OCI-LY7 (cell line): ENCODE measurements around the gene SCG5.

Experiments used
- EZH2phosphoT487 ChIP-seq: fragments of 200-600 bp; sonication (generic); IDR thresholded peaks from 2 replicates; pipeline ENCODE4 v1.6.1; 2018; ENCODE audit warnings: low read depth, borderline replicate concordance, mild to moderate bottlenecking, mixed run types, antibody characterized with exemption, low read length, moderate library complexity, mixed read lengths
- TF ChIP-seq, protein P1 (sequence below): fragments of 200-600 bp; sonication (generic); conservative IDR thresholded peaks from 2 replicates; pipeline ENCODE4 v1.5.1; 2014; ENCODE audit warnings: mild to moderate bottlenecking, antibody characterized with exemption, low read length, moderate library complexity, mixed read lengths

DNA sequence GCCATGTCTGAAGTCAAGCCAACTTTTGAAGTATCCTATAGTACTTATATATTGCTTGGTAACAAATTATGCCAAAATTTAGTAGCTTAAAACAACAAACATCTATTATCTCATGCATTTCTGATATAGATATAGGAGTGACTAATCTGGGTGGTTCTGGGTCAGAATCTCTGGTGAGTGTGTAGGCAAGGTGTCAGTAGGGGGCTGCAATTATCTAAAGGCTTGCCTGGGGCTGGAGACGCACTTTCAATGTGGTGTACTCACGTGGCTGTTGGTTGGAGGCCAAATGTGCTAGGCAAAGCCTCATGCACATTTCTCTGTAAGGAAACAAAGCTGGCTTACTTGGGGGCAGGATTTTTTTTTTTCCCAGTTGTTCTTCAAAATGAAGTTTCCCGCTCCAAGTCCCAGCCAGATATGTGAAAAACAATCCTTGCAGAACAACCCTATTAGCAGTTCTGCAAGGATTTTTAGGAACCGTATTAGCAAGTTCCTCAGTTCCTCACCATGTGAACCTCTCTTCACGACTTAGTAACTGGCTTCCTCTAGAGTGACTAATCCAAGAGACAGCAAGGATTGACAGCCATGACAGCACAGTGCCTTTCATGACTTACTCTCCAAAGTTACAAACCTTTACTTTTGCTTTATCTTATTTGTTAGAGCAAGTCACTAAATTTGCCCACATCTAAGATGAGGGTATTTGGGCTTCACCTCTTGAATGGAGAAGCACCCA is 102.1 kb downstream of the SCG5 start:
- TF ChIP-seq, protein P1, sequence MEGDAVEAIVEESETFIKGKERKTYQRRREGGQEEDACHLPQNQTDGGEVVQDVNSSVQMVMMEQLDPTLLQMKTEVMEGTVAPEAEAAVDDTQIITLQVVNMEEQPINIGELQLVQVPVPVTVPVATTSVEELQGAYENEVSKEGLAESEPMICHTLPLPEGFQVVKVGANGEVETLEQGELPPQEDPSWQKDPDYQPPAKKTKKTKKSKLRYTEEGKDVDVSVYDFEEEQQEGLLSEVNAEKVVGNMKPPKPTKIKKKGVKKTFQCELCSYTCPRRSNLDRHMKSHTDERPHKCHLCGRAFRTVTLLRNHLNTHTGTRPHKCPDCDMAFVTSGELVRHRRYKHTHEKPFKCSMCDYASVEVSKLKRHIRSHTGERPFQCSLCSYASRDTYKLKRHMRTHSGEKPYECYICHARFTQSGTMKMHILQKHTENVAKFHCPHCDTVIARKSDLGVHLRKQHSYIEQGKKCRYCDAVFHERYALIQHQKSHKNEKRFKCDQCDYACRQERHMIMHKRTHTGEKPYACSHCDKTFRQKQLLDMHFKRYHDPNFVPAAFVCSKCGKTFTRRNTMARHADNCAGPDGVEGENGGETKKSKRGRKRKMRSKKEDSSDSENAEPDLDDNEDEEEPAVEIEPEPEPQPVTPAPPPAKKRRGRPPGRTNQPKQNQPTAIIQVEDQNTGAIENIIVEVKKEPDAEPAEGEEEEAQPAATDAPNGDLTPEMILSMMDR: no peak
- TF ChIP-seq EZH2phosphoT487: no peak
